SK-N-MC (cell line): ENCODE measurements around the gene COQ8B.

ENCODE experiments used
- EZH2 ChIP-seq: fragments of 200-600 bp; sonication (generic); IDR thresholded peaks from one replicate; pipeline ENCODE4 v1.6.1; 2017; ENCODE audit warnings: antibody characterized with exemption
- FOXP2 ChIP-seq: optimal IDR thresholded peaks from 2 replicates; pipeline ENCODE3; 2011; ENCODE audit warnings: mild to moderate bottlenecking, moderate library complexity; ENCODE audit not compliant: insufficient read depth; ENCODE audit errors: extremely low read length, control extremely low read depth
- POLR2AphosphoS5 ChIP-seq: IDR thresholded peaks from 2 replicates; pipeline ENCODE4 v1.6.1; 2012; ENCODE audit warnings: mild to moderate bottlenecking, low read depth, low read length, borderline replicate concordance

DNA sequence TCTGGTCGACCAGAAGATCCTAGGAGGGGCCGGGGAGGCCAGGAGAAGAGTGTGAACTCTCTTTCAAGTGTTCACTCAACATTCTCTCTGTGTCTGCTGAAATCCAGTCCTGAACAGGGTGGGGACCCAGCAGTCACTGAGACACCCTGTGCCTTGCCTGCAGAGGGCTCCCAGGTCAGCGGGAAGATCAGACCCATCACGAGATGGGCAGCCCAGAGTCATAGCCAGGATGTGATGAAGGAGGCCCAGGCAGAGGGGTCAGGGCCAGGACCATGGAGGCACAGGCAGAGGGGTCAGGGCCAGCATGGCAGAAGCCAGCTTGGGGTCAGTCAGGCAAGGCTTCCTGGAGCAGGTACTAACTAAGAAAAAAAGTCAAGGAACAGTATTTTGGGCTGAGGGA is 35.6 kb downstream of the COQ8B start:
- no peak for TF ChIP-seq POLR2AphosphoS5
- TF ChIP-seq EZH2 = no peak
- no peak for TF ChIP-seq FOXP2
